RPMI8226 (cell line): ENCODE data around the gene SART1.
"Not testable (repeated sequence)": the region's sequence is repeated elsewhere in the genome, so short reads cannot be mapped to it uniquely, and the experiment has no call there.

Experiments
- DNase-seq: peaks from one replicate; pipeline ENCODE4 v3.0.0-alpha.2; 2015

The SART1 gene

GRCh38 chr11:66020618-66021357, 59.3 kb downstream of the SART1 start:
- DNase-seq: peak; percentile 40

GRCh38 chr11:66022401-66023185, 61.1 kb downstream of the SART1 start:
- DNase-seq: peak; percentile 89

- not testable (repeated sequence) for DNase-seq
Observed at GRCh38 chr11:66023186-66023440, 61.6 kb downstream of the SART1 start.

- DNase-seq: no peak
Observed at GRCh38 chr11:66026017-66026529, 64.5 kb downstream of the SART1 start, which contains the start of gene CATSPER1. TSS of gene CATSPER1 (minus strand) at chr11:66026479. CDS start at chr11:66026379, 100 bp downstream.
